GM12865 (cell line): ENCODE results near the gene HNRNPF.
A peak's percentile ranks its signal among the peaks of the same experiment; 100 is the strongest.

Experiments
- DNase-seq: peaks from one replicate; pipeline ENCODE4 v3.0.0; 2010; ENCODE audit warnings: low read depth
- H3K4me3 ChIP-seq: 2 replicates; pipeline ENCODE4 v1.5.1; 2011; ENCODE audit warnings: mild to moderate bottlenecking, low read depth, low read length, control low read depth
- CTCF ChIP-seq: IDR thresholded peaks from 2 replicates; pipeline ENCODE4 v1.5.1; 2011; ENCODE audit warnings: low read length, control low read depth, low read depth, inconsistent platforms; ENCODE audit not compliant: insufficient read depth; ENCODE audit errors: missing control alignments

The HNRNPF gene

GRCh38 chr10:43407576-43408330, 1.2 kb downstream of the HNRNPF start:
- peak; percentile 46 for TF ChIP-seq CTCF
- H3K4me3 ChIP-seq: peak overlapping the region; percentile 80
- DNase-seq: peak; percentile 95

- peak overlapping the region; percentile 80 for H3K4me3 ChIP-seq
- TF ChIP-seq CTCF: no peak
- peak; percentile 74 for DNase-seq
Observed at GRCh38 chr10:43407148-43407575, 1.8 kb downstream of the HNRNPF start.

GRCh38 chr10:43404704-43405084, 4.3 kb downstream of the HNRNPF start:
- TF ChIP-seq CTCF: no peak
- DNase-seq: no peak
- peak overlapping the region; percentile 80 for H3K4me3 ChIP-seq

- no peak for TF ChIP-seq CTCF
- DNase-seq: no peak
- H3K4me3 ChIP-seq: peak overlapping the region; percentile 80
Observed at GRCh38 chr10:43403911-43404703, 4.9 kb downstream of the HNRNPF start.

- peak overlapping the region; percentile 2; the same call in 1 of the 2 replicates for H3K4me3 ChIP-seq
- TF ChIP-seq CTCF: no peak
- DNase-seq: no peak
Observed at GRCh38 chr10:43402880-43403452, 6.0 kb downstream of the HNRNPF start.

GRCh38 chr10:43402176-43402575, 6.8 kb downstream of the HNRNPF start:
- DNase-seq: no peak
- no peak for TF ChIP-seq CTCF
- H3K4me3 ChIP-seq: peak overlapping the region; percentile 9
